ENCODE data around the gene MALAT1. TPM values are rescaled to one million over a fixed set of nuclear protein-coding genes. Genes with fewer than 3 reads are reported as not detected.
A peak's percentile ranks its signal among the peaks of the same experiment; 100 is the strongest.

MALAT1 gene
- total and polyA plus RNA-seq, 2 of the 13 experiments (the other 11 are each of a cell fraction or from before 2014, with no cell fraction given), result 143 to 1,237 TPM

GRCh38 chr11:65491614-65492386, 7.0 kb upstream of the MALAT1 start (continued):
- TF ChIP-seq, protein P1, sequence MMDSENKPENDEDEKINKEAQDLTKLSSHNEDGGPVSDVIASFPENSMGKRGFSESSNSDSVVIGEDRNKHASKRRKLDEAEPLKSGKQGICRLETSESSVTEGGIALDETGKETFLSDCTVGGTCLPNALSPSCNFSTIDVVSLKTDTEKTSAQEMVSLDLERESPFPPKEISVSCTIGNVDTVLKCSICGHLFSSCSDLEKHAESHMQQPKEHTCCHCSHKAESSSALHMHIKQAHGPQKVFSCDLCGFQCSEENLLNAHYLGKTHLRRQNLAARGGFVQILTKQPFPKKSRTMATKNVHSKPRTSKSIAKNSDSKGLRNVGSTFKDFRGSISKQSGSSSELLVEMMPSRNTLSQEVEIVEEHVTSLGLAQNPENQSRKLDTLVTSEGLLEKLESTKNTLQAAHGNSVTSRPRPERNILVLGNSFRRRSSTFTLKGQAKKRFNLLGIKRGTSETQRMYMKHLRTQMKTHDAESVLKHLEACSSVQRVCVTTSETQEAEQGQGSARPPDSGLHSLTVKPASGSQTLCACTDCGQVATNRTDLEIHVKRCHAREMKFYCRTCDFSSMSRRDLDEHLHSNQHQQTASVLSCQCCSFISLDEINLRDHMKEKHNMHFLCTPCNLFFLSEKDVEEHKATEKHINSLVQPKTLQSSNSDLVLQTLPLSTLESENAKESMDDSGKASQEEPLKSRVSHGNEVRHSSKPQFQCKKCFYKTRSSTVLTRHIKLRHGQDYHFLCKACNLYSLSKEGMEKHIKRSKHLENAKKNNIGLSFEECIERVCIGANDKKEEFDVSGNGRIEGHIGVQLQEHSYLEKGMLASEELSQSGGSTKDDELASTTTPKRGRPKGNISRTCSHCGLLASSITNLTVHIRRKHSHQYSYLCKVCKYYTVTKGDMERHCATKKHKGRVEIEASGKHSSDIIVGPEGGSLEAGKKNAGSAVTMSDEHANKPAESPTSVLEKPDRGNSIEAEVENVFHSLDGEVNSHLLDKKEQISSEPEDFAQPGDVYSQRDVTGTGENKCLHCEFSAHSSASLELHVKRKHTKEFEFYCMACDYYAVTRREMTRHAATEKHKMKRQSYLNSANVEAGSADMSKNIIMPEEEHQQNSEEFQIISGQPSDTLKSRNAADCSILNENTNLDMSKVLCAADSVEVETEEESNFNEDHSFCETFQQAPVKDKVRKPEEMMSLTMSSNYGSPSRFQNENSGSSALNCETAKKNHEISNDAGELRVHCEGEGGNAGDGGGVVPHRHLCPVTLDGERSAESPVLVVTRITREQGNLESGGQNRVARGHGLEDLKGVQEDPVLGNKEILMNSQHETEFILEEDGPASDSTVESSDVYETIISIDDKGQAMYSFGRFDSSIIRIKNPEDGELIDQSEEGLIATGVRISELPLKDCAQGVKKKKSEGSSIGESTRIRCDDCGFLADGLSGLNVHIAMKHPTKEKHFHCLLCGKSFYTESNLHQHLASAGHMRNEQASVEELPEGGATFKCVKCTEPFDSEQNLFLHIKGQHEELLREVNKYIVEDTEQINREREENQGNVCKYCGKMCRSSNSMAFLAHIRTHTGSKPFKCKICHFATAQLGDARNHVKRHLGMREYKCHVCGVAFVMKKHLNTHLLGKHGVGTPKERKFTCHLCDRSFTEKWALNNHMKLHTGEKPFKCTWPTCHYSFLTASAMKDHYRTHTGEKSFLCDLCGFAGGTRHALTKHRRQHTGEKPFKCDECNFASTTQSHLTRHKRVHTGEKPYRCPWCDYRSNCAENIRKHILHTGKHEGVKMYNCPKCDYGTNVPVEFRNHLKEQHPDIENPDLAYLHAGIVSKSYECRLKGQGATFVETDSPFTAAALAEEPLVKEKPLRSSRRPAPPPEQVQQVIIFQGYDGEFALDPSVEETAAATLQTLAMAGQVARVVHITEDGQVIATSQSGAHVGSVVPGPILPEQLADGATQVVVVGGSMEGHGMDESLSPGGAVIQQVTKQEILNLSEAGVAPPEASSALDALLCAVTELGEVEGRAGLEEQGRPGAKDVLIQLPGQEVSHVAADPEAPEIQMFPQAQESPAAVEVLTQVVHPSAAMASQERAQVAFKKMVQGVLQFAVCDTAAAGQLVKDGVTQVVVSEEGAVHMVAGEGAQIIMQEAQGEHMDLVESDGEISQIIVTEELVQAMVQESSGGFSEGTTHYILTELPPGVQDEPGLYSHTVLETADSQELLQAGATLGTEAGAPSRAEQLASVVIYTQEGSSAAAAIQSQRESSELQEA (CRISPR knock-in tag; IDR thresholded peaks at IDR 0.05; ENCODE audit: not compliant biosample characterization), result no peak
- TF ChIP-seq STAG1 (CRISPR knock-in tag; IDR thresholded peaks at IDR 0.05), result no peak
- TF ChIP-seq, protein P2, sequence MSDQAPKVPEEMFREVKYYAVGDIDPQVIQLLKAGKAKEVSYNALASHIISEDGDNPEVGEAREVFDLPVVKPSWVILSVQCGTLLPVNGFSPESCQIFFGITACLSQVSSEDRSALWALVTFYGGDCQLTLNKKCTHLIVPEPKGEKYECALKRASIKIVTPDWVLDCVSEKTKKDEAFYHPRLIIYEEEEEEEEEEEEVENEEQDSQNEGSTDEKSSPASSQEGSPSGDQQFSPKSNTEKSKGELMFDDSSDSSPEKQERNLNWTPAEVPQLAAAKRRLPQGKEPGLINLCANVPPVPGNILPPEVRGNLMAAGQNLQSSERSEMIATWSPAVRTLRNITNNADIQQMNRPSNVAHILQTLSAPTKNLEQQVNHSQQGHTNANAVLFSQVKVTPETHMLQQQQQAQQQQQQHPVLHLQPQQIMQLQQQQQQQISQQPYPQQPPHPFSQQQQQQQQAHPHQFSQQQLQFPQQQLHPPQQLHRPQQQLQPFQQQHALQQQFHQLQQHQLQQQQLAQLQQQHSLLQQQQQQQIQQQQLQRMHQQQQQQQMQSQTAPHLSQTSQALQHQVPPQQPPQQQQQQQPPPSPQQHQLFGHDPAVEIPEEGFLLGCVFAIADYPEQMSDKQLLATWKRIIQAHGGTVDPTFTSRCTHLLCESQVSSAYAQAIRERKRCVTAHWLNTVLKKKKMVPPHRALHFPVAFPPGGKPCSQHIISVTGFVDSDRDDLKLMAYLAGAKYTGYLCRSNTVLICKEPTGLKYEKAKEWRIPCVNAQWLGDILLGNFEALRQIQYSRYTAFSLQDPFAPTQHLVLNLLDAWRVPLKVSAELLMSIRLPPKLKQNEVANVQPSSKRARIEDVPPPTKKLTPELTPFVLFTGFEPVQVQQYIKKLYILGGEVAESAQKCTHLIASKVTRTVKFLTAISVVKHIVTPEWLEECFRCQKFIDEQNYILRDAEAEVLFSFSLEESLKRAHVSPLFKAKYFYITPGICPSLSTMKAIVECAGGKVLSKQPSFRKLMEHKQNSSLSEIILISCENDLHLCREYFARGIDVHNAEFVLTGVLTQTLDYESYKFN (CRISPR knock-in tag; conservative IDR thresholded peaks at IDR 0.05), result peak; percentile 20; the same call in 1 of the 2 replicates
- no peak for TF ChIP-seq PAX8 (CRISPR knock-in tag; IDR thresholded peaks at IDR 0.05; ENCODE audit: borderline replicate concordance)

Measured in HepG2 (cell line).